HepG2 (cell line): Measurements from ENCODE around the gene NAE1. TPM values are rescaled to one million over a fixed set of nuclear protein-coding genes. Genes with fewer than 3 reads are reported as not detected.

Source experiments
- BRD4 ChIP-seq: sonication (generic); formaldehyde crosslinking; IDR thresholded peaks from 2 replicates; pipeline ENCODE4 v1.4.0; 2020; ENCODE audit warnings: missing genetic modification reagents
- CREB1 ChIP-seq, 2 experiments: fragments of 450-650 bp in 1 of 2; IDR thresholded peaks; 2 replicates each; pipeline ENCODE4 v1.6.1; 2016 to 2017; ENCODE audit warnings: control low read depth in 1 of 2, mild to moderate bottlenecking in 1 of 2, missing compliant biosample characterization in 1 of 2, missing genetic modification characterization in 1 of 2
- ELF3 ChIP-seq: IDR thresholded peaks from 2 replicates; pipeline ENCODE4 v1.6.1; 2016; ENCODE audit warnings: missing genetic modification reagents, missing compliant biosample characterization
- FOXJ3 ChIP-seq: sonication (generic); formaldehyde crosslinking; IDR thresholded peaks from 2 replicates; pipeline ENCODE4 v1.4.0; 2020; ENCODE audit warnings: missing genetic modification reagents, mild to moderate bottlenecking, borderline replicate concordance
- HES4 ChIP-seq: sonication (generic); formaldehyde crosslinking; IDR thresholded peaks from 2 replicates; pipeline ENCODE4 v1.9.0; 2021; ENCODE audit warnings: mild to moderate bottlenecking, missing genetic modification reagents, borderline replicate concordance
- IKZF1 ChIP-seq: fragments of 450-650 bp; IDR thresholded peaks from 2 replicates; pipeline ENCODE4 v1.7.1; 2016
- IKZF4 ChIP-seq: sonication (generic); formaldehyde crosslinking; IDR thresholded peaks from 2 replicates; pipeline ENCODE4 v1.5.1; 2020; ENCODE audit warnings: borderline replicate concordance, mild to moderate bottlenecking, low read depth, missing genetic modification reagents; ENCODE audit errors: not compliant biosample characterization
- JUN ChIP-seq: sonication (generic); formaldehyde crosslinking; IDR thresholded peaks from 2 replicates; pipeline ENCODE4 v1.4.0; 2020; ENCODE audit warnings: mild to moderate bottlenecking, missing genetic modification reagents
- KLF6 ChIP-seq: IDR thresholded peaks from 2 replicates; pipeline ENCODE4 v1.8.0; 2016; ENCODE audit warnings: missing biosample characterization, missing genetic modification reagents
- PHB2 ChIP-seq: fragments of 450-650 bp; IDR thresholded peaks from 2 replicates; pipeline ENCODE4 v1.6.1; 2018; ENCODE audit not compliant: partially characterized antibody
- TCF7 ChIP-seq: sonication (generic); IDR thresholded peaks from 2 replicates; pipeline ENCODE4 v1.6.1; 2016; ENCODE audit warnings: antibody characterized with exemption, low read depth
- ZNF224 ChIP-seq: sonication (generic); formaldehyde crosslinking; IDR thresholded peaks from 2 replicates; pipeline ENCODE4 v1.5.0; 2020; ENCODE audit warnings: mild to moderate bottlenecking, missing genetic modification reagents
- ZNF331 ChIP-seq: sonication (generic); formaldehyde crosslinking; IDR thresholded peaks from 2 replicates; pipeline ENCODE4 v1.4.0; 2020; ENCODE audit warnings: missing genetic modification reagents
- ZNF674 ChIP-seq: sonication (generic); formaldehyde crosslinking; IDR thresholded peaks from 2 replicates; pipeline ENCODE4 v1.5.0; 2020; ENCODE audit warnings: low read depth, mild to moderate bottlenecking, missing genetic modification reagents
- ZNF747 ChIP-seq: sonication (generic); formaldehyde crosslinking; IDR thresholded peaks from 2 replicates; pipeline ENCODE4 v1.8.1; 2023; ENCODE audit warnings: missing genetic modification reagents, mild to moderate bottlenecking, borderline replicate concordance
- ZNF782 ChIP-seq: sonication (generic); formaldehyde crosslinking; IDR thresholded peaks from 2 replicates; pipeline ENCODE4 v1.4.0; 2020; ENCODE audit warnings: missing genetic modification reagents, mild to moderate bottlenecking, borderline replicate concordance
- polyA plus RNA-seq, 8 experiments: library from polyadenylated mRNA; depleted of rRNA in 3 of 8; stranded (reverse) in 7 of 8; unstranded in 1 of 8; fragments of >200 nt; fragmentation: Illumina TruSeq in 4 of 8; extraction: Trizol in 4 of 8; gene quantifications; 2 replicates each; pipeline versions ENCODE4 v1.2.1 to v1.2.3, GENCODE V29; 2011 to 2016; ENCODE audit warnings: low read depth in 4 of 8, missing spikeins in 1 of 8, mixed read lengths in 1 of 8; ENCODE audit not compliant: insufficient read depth in 1 of 8
- total RNA-seq, 5 experiments: library from RNA; depleted of rRNA; stranded (reverse); fragments of >200 nt; fragmentation: Illumina TruSeq; extraction: Trizol; gene quantifications; 2 replicates each; pipeline ENCODE4 v1.2.3, GENCODE V29; 2016; ENCODE audit warnings: low read depth in 1 of 5
- TF ChIP-seq, protein P1 (sequence below): sonication (generic); formaldehyde crosslinking; IDR thresholded peaks from 2 replicates; pipeline ENCODE4 v1.5.1; 2020; ENCODE audit warnings: mild to moderate bottlenecking, missing genetic modification reagents, borderline replicate concordance
- TF ChIP-seq, protein P2 (sequence below): sonication (generic); formaldehyde crosslinking; IDR thresholded peaks from 2 replicates; pipeline ENCODE4 v1.4.0; 2020; ENCODE audit warnings: missing genetic modification reagents, mild to moderate bottlenecking, borderline replicate concordance
- TF ChIP-seq, protein P3 (sequence below): sonication (generic); formaldehyde crosslinking; conservative IDR thresholded peaks from 2 replicates; pipeline ENCODE4 v1.8.1; 2023; ENCODE audit warnings: missing genetic modification reagents

Gene NAE1
- total and polyA plus RNA-seq, 2 of the 13 experiments (the other 11 are each of a cell fraction or from before 2014, with no cell fraction given) = 95.7 to 206 TPM

DNA sequence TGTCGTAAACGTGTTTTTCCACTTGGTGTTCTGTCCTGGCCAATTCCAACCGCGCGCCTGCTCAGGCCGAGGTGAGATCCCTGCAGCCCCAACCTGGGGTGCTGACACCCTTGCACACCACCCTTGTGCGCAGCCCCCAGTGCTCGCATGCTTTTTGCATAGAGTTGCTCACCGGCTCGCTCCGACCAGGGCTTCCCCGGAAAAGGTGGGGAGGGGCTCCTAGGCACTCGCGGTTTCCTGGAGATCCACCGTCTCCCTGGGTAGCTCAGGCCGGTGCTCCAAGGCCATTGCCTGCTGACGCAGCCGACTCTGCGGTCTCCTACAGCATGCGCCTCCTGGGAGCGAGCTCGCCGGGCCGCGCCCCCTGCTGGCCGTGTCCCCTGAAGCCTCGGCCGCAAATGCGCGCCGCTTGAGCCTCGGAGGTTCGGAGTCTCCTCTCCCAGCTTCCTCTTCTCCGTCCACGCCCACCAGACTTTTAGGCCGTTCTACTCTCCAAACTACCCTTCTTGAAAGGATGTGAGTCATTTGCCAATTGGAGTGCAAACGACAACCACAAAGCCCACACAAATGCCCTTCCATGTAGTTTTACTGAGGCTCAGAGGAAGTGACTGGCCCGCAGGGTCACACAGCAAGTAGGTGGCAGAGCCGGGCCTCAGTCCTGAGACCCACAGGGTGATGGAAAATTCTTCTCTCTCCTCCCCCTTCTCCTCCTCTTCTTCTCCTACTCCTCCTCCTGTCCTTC lies 42.3 kb upstream of the NAE1 start (continued):
- TF ChIP-seq HES4 (CRISPR knock-in tag) = no peak; the same call in 1 of the 2 replicates
- TF ChIP-seq KLF6 (CRISPR knock-in tag) = no peak
- TF ChIP-seq IKZF4 = no peak
- TF ChIP-seq ZNF747 = peak; percentile 87; the same call in 1 of the 2 replicates
- no peak for TF ChIP-seq JUN (CRISPR knock-in tag)
- no peak for TF ChIP-seq ZNF224
- TF ChIP-seq IKZF1 = no peak
- no peak for TF ChIP-seq ZNF782 (CRISPR knock-in tag)
- no peak for TF ChIP-seq BRD4 (CRISPR knock-in tag)
- no peak for TF ChIP-seq PHB2
- TF ChIP-seq ZNF674 = peak; percentile 87
- no peak for TF ChIP-seq FOXJ3 (CRISPR knock-in tag)
- TF ChIP-seq ELF3 (CRISPR knock-in tag) = peak; percentile 72; the same call in 1 of the 2 replicates
- TF ChIP-seq, protein P1, sequence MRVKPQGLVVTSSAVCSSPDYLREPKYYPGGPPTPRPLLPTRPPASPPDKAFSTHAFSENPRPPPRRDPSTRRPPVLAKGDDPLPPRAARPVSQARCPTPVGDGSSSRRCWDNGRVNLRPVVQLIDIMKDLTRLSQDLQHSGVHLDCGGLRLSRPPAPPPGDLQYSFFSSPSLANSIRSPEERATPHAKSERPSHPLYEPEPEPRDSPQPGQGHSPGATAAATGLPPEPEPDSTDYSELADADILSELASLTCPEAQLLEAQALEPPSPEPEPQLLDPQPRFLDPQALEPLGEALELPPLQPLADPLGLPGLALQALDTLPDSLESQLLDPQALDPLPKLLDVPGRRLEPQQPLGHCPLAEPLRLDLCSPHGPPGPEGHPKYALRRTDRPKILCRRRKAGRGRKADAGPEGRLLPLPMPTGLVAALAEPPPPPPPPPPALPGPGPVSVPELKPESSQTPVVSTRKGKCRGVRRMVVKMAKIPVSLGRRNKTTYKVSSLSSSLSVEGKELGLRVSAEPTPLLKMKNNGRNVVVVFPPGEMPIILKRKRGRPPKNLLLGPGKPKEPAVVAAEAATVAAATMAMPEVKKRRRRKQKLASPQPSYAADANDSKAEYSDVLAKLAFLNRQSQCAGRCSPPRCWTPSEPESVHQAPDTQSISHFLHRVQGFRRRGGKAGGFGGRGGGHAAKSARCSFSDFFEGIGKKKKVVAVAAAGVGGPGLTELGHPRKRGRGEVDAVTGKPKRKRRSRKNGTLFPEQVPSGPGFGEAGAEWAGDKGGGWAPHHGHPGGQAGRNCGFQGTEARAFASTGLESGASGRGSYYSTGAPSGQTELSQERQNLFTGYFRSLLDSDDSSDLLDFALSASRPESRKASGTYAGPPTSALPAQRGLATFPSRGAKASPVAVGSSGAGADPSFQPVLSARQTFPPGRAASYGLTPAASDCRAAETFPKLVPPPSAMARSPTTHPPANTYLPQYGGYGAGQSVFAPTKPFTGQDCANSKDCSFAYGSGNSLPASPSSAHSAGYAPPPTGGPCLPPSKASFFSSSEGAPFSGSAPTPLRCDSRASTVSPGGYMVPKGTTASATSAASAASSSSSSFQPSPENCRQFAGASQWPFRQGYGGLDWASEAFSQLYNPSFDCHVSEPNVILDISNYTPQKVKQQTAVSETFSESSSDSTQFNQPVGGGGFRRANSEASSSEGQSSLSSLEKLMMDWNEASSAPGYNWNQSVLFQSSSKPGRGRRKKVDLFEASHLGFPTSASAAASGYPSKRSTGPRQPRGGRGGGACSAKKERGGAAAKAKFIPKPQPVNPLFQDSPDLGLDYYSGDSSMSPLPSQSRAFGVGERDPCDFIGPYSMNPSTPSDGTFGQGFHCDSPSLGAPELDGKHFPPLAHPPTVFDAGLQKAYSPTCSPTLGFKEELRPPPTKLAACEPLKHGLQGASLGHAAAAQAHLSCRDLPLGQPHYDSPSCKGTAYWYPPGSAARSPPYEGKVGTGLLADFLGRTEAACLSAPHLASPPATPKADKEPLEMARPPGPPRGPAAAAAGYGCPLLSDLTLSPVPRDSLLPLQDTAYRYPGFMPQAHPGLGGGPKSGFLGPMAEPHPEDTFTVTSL (CRISPR knock-in tag) = peak; percentile 52; the same call in 1 of the 2 replicates
- peak; percentile 82 for TF ChIP-seq ZNF331 (CRISPR knock-in tag)
- TF ChIP-seq, protein P2, sequence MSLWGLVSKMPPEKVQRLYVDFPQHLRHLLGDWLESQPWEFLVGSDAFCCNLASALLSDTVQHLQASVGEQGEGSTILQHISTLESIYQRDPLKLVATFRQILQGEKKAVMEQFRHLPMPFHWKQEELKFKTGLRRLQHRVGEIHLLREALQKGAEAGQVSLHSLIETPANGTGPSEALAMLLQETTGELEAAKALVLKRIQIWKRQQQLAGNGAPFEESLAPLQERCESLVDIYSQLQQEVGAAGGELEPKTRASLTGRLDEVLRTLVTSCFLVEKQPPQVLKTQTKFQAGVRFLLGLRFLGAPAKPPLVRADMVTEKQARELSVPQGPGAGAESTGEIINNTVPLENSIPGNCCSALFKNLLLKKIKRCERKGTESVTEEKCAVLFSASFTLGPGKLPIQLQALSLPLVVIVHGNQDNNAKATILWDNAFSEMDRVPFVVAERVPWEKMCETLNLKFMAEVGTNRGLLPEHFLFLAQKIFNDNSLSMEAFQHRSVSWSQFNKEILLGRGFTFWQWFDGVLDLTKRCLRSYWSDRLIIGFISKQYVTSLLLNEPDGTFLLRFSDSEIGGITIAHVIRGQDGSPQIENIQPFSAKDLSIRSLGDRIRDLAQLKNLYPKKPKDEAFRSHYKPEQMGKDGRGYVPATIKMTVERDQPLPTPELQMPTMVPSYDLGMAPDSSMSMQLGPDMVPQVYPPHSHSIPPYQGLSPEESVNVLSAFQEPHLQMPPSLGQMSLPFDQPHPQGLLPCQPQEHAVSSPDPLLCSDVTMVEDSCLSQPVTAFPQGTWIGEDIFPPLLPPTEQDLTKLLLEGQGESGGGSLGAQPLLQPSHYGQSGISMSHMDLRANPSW (CRISPR knock-in tag) = no peak
- TF ChIP-seq, protein P3, sequence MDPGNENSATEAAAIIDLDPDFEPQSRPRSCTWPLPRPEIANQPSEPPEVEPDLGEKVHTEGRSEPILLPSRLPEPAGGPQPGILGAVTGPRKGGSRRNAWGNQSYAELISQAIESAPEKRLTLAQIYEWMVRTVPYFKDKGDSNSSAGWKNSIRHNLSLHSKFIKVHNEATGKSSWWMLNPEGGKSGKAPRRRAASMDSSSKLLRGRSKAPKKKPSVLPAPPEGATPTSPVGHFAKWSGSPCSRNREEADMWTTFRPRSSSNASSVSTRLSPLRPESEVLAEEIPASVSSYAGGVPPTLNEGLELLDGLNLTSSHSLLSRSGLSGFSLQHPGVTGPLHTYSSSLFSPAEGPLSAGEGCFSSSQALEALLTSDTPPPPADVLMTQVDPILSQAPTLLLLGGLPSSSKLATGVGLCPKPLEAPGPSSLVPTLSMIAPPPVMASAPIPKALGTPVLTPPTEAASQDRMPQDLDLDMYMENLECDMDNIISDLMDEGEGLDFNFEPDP (CRISPR knock-in tag) = no peak
- TF ChIP-seq CREB1 (IDR thresholded peaks at IDR 0.05) = no peak
- no peak for TF ChIP-seq CREB1 (CRISPR knock-in tag; IDR thresholded peaks at IDR 0.05)
- TF ChIP-seq TCF7 = no peak
